Adrenal gland (tissue), 12 donors: ENCODE measurements around the gene ALDOB. TPM values are rescaled to one million over a fixed set of nuclear protein-coding genes. Genes with fewer than 3 reads are reported as not detected.

Experiments
- DNase-seq, 7 donors: peaks; one replicate each; pipeline ENCODE4 v3.0.0-alpha.2; 2019 to 2020
- H3K27ac ChIP-seq, 5 donors: fragments of 200-600 bp; sonication (generic) in 4 of 5; 1 replicate in 3 of 5; 2 replicates in 2 of 5; pipeline versions ENCODE4 v1.5.1 to v1.8.0; 2016 to 2020; ENCODE audit warnings: mild to moderate bottlenecking in 1 of 5
- H3K27me3 ChIP-seq: fragments of 200-600 bp; 2 replicates; pipeline ENCODE4 v1.8.0; 2021
- H3K36me3 ChIP-seq, 2 donors: fragments of 200-600 bp; replicated peaks in 1 of 2; 1 replicate in 1 of 2; 2 replicates in 1 of 2; pipeline versions ENCODE4 v1.5.1 to v1.8.0; 2018 to 2022
- H3K4me1 ChIP-seq, 2 donors: fragments of 200-600 bp; replicated peaks in 1 of 2; 1 replicate in 1 of 2; 2 replicates in 1 of 2; pipeline versions ENCODE4 v1.5.1 to v1.8.0; 2018 to 2021
- H3K4me3 ChIP-seq, 4 donors: fragments of 200-600 bp; sonication (generic) in 3 of 4; one replicate each; pipeline ENCODE4 v1.5.1; 2016 to 2018
- H3K9me3 ChIP-seq, 3 donors: fragments of 200-600 bp; sonication (generic) in 1 of 3; replicated peaks in 1 of 3; 1 replicate in 2 of 3; 2 replicates in 1 of 3; pipeline versions ENCODE4 v1.5.1 to v1.8.0; 2016 to 2021
- POLR2A ChIP-seq, 2 donors: fragments of 450-650 bp; IDR thresholded peaks; one replicate each; pipeline ENCODE4 v1.6.1; 2017; ENCODE audit warnings: antibody characterized with exemption in 2 of 2, mild to moderate bottlenecking in 2 of 2, moderate library complexity in 1 of 2
- WGBS, 4 donors: extraction: QIAGEN DNeasy Blood & Tissue Kit in 2 of 4; methylation state at CpG; one replicate each; pipeline versions ENCODE4 v1.1.5 to v1.1.7; 2013 to 2017; 5-methylcytosine and 5-hydroxymethylcytosine counted together
- intact Hi-C, 2 donors: fragments of 100-400 bp; cut with DNase I; formaldehyde crosslinking; loops; one replicate each; pipeline versions ENCODE4 v1.14.1 to v1.15.0; 2022 to 2023
- polyA plus RNA-seq, 3 donors: library from polyadenylated mRNA; stranded (reverse); fragments of 200-250 nt in 2 of 3; fragments of 350-450 nt in 1 of 3; fragmentation: Illumina TruSeq in 1 of 3; extraction: RNeasy Lipid Tissue Mini Kit (QIAGEN cat#74804) in 1 of 3; gene quantifications; one replicate each; pipeline ENCODE4 v1.2.3, GENCODE V29; 2013 to 2014
- total RNA-seq, 9 donors: library from RNA; depleted of rRNA in 4 of 9; stranded (reverse); fragments of >200 nt in 4 of 9; fragments of 120-200 nt in 1 of 9; fragmentation: NEBNext Ultra II Directional in 1 of 9; extraction: Animal tissue kit (Norgen Biotek cat#: 25700) in 1 of 9; gene quantifications; one replicate each; pipeline versions ENCODE4 v1.1.0 to v1.2.4, GENCODE V29; 2013 to 2023
- TF ChIP-seq, protein P1 (sequence below), 6 experiments: fragments of 450-650 bp in 4 of 6; fragments of 200-600 bp in 2 of 6; sonication (generic) in 1 of 6; IDR thresholded peaks; 1 replicate in 5 of 6; 2 replicates in 1 of 6; pipeline versions ENCODE4 v1.5.1 to v1.8.0; 2016 to 2021; ENCODE audit warnings: antibody characterized with exemption in 6 of 6, mild to moderate bottlenecking in 2 of 6, moderate library complexity in 1 of 6
- donor health status: healthy with polysubstance abuse.
- donor health status: Bipolar disorder and iron deficiency.
- donor health status: DM: yes; HTN: yes; CAD: no.
- donor health status: DM: no; HTN: no; CAD: no.
- donor health status: DM: no; HTN: no; CAD: no.
- donor health status: DM: yes; HTN: yes; CAD: no.

The ALDOB gene
- total and polyA plus RNA-seq, 12 donors: 0.74 to 6.3 (median 2.1) TPM

DNA sequence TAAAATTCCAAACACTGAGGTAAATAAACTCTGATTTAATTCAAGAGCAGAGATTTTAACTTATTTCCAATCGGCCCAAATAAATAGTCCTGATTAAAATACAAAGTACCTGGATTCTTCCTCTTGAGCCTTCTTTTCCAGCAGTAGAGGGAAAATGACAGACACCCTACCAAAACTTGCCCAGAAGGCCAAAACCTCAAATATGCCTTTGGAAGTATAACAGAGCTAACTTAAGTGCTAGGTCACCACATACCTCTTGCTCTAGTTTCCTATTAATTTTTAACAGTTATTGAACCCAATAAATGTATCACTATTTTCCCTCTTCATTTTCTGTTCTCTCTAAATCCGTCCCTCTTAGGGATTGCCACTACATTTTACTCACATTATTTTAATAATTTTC is 52.2 kb downstream of the ALDOB start:
- Histone ChIP-seq H3K27ac (no peak overlapping the region), H3K4me3 (no peak overlapping the region), H3K27me3 (no peaks in the 10 kb centered on the region), H3K36me3 (peaks cover 0 to 3% of the 10 kb centered on the region in 2 donors), H3K4me1 (no peaks in the 10 kb centered on the region), H3K9me3 (peaks cover 0 to 5% (median 0%) of the 10 kb centered on the region in 3 donors)
- WGBS, 4 donors: 84 to 93% (median 91%) methylated on average over 2 of the region's 2 CpGs
- DNase-seq: no peak
- intact Hi-C loops: no loop called here
- TF ChIP-seq, protein P1, sequence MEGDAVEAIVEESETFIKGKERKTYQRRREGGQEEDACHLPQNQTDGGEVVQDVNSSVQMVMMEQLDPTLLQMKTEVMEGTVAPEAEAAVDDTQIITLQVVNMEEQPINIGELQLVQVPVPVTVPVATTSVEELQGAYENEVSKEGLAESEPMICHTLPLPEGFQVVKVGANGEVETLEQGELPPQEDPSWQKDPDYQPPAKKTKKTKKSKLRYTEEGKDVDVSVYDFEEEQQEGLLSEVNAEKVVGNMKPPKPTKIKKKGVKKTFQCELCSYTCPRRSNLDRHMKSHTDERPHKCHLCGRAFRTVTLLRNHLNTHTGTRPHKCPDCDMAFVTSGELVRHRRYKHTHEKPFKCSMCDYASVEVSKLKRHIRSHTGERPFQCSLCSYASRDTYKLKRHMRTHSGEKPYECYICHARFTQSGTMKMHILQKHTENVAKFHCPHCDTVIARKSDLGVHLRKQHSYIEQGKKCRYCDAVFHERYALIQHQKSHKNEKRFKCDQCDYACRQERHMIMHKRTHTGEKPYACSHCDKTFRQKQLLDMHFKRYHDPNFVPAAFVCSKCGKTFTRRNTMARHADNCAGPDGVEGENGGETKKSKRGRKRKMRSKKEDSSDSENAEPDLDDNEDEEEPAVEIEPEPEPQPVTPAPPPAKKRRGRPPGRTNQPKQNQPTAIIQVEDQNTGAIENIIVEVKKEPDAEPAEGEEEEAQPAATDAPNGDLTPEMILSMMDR (IDR thresholded peaks at IDR 0.05): no peak
- no peak for TF ChIP-seq POLR2A (IDR thresholded peaks at IDR 0.05)

- intact Hi-C loops: no loop called here
- no peaks in the 10 kb centered on the region for H3K36me3 ChIP-seq
These were observed 53.7 kb downstream of the ALDOB start for GRCh38 chr9:101381833-101382342.

GRCh38 chr9:101381118-101381517 is 54.5 kb downstream of the ALDOB start:
- intact Hi-C loops: no loop called here
- Histone ChIP-seq H3K27me3 (no peaks in the 10 kb centered on the region), H3K4me1 (peaks cover 0 to 5% of the 10 kb centered on the region in 2 donors), H3K27ac (no peak overlapping the region), H3K9me3 (peaks cover 0 to 5% (median 0%) of the 10 kb centered on the region in 3 donors), H3K4me3 (no peak overlapping the region), H3K36me3 (no peaks in the 10 kb centered on the region)
- 82 to 96% (median 93%) methylated on average over 3 of the region's 3 CpGs for WGBS, 4 donors
- TF ChIP-seq, protein P1 (IDR thresholded peaks at IDR 0.05): no peak
- TF ChIP-seq POLR2A (IDR thresholded peaks at IDR 0.05): no peak
- no peak for DNase-seq

More at GRCh38 chr9:101381833-101382342, 53.7 kb downstream of the ALDOB start:
- Histone ChIP-seq H3K9me3 (peaks cover 0 to 5% (median 0%) of the 10 kb centered on the region in 3 donors), H3K4me1 (no peaks in the 10 kb centered on the region), H3K4me3 (no peak overlapping the region), H3K27ac (no peak overlapping the region), H3K27me3 (no peaks in the 10 kb centered on the region)
- WGBS, 4 donors: 86 to 93% (median 91%) methylated on average over 2 of the region's 2 CpGs
- no peak for TF ChIP-seq POLR2A (IDR thresholded peaks at IDR 0.05)
- TF ChIP-seq, protein P1 (IDR thresholded peaks at IDR 0.05): no peak
- DNase-seq: no peak

GRCh38 chr9:101380295-101380694 is 55.3 kb downstream of the ALDOB start:
- Histone ChIP-seq H3K4me1 (peaks cover 0 to 5% of the 10 kb centered on the region in 2 donors), H3K36me3 (no peaks in the 10 kb centered on the region), H3K4me3 (no peak overlapping the region), H3K27me3 (no peaks in the 10 kb centered on the region), H3K27ac (no peak overlapping the region), H3K9me3 (peaks cover 0 to 5% (median 0%) of the 10 kb centered on the region in 3 donors)
- TF ChIP-seq, protein P1 (IDR thresholded peaks at IDR 0.05): no peak
- TF ChIP-seq POLR2A (IDR thresholded peaks at IDR 0.05): no peak
- no peak for DNase-seq
- intact Hi-C loops: no loop called here
